ENCODE results near the gene RPS3A. TPM values are rescaled to one million over a fixed set of nuclear protein-coding genes. Genes with fewer than 3 reads are reported as not detected.

Gene RPS3A
- total RNA-seq, 1 donor from 2014 or later: 1,077 TPM

DNA sequence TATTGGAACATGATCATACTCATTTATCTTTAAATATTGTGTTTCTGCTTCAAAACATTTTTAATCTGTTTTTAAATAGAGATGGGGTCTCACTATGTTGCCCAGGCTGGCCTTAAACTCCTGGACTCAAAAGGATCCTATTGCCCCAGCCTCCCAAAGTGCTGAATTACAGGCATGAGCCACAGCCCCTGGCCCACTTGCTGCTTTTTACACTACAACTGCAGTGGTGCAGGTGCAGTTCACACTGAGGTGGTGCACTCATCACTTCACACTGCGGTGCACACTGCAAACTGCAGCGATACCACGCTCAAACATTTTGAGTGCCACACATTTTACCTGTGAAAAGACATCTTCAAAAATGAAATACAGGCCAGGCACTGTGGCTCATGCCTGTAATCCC, 10.8 kb downstream of the RPS3A start:
- H3K27me3 Mint-ChIP-seq (ENCODE audit: low read depth): no peaks in the 10 kb centered on the region
- no peaks in the 10 kb centered on the region for H3K9me3 Mint-ChIP-seq (ENCODE audit: low read depth)
- peaks cover 9% of the 10 kb centered on the region for H3K36me3 Mint-ChIP-seq (ENCODE audit: low read depth)
- TF ChIP-seq CTCF (IDR thresholded peaks at IDR 0.05): no peak
- H3K4me3 Mint-ChIP-seq (ENCODE audit: unreplicated experiment): no peak overlapping the region
- H3K4me1 Mint-ChIP-seq (ENCODE audit: low read depth): peaks cover 16% of the 10 kb centered on the region
- no peak for DNase-seq (ENCODE audit: low spot score)
- H3K27ac Mint-ChIP-seq (ENCODE audit: unreplicated experiment): no peak overlapping the region

GRCh38 chr4:151114338-151114737, 14.9 kb downstream of the RPS3A start:
- H3K4me3 Mint-ChIP-seq (ENCODE audit: unreplicated experiment): no peak overlapping the region
- no peak for DNase-seq (ENCODE audit: low spot score)
- H3K36me3 Mint-ChIP-seq (ENCODE audit: low read depth): no peaks in the 10 kb centered on the region
- H3K9me3 Mint-ChIP-seq (ENCODE audit: low read depth): no peaks in the 10 kb centered on the region
- no peak for TF ChIP-seq CTCF (IDR thresholded peaks at IDR 0.05)
- H3K27me3 Mint-ChIP-seq (ENCODE audit: low read depth): no peaks in the 10 kb centered on the region
- H3K4me1 Mint-ChIP-seq (ENCODE audit: low read depth): peaks cover 15% of the 10 kb centered on the region
- H3K27ac Mint-ChIP-seq (ENCODE audit: unreplicated experiment): peak overlapping the region; percentile 60

- Mint-ChIP-seq H3K4me1 (ENCODE audit: low read depth) (peaks cover 15% of the 10 kb centered on the region), H3K27me3 (ENCODE audit: low read depth) (no peaks in the 10 kb centered on the region), H3K9me3 (ENCODE audit: low read depth) (no peaks in the 10 kb centered on the region), H3K4me3 (ENCODE audit: unreplicated experiment) (no peak overlapping the region), H3K36me3 (ENCODE audit: low read depth) (peaks cover 3% of the 10 kb centered on the region), H3K27ac (ENCODE audit: unreplicated experiment) (peak overlapping the region; percentile 60)
- TF ChIP-seq CTCF (IDR thresholded peaks at IDR 0.05): no peak
- DNase-seq (ENCODE audit: low spot score): no peak
Measured at GRCh38 chr4:151114986-151115385, 15.6 kb downstream of the RPS3A start.

DNA sequence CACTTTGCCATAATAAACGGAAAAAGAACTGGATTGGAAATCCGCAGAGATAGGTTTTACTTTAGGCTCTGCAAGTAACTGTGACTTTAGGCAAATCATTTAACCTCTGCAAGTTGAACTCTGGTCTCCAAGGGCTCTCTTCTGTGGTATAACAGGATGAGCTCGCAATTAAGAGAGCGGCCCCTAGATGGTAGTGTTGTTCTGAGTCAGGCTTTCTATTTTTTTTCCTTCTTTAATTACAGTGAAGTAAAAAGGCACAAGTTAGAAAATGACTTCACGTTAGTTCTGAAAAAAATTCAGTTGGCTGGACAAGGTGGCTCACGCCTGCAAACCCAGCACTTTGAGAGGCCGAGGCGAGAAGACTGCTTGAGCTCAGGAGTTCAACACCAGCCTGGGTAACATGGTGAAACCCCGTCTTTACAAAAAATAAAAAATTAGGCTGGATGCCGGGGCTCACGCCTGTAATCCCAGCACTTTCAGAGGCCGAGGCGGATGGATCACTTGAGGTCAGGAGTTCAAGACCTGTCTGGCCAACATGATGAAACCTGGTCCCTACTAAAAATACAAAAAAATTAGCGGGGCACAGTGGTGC, 18.0 kb downstream of the RPS3A start:
- H3K4me1 Mint-ChIP-seq (ENCODE audit: low read depth): peaks cover 23% of the 10 kb centered on the region
- no peak for DNase-seq (ENCODE audit: low spot score)
- peaks cover 5% of the 10 kb centered on the region for H3K36me3 Mint-ChIP-seq (ENCODE audit: low read depth)
- peak; percentile 96 for TF ChIP-seq CTCF (IDR thresholded peaks at IDR 0.05)
- no peaks in the 10 kb centered on the region for H3K9me3 Mint-ChIP-seq (ENCODE audit: low read depth)
- no peak overlapping the region for H3K4me3 Mint-ChIP-seq (ENCODE audit: unreplicated experiment)
- no peak overlapping the region for H3K27ac Mint-ChIP-seq (ENCODE audit: unreplicated experiment)
- H3K27me3 Mint-ChIP-seq (ENCODE audit: low read depth): no peaks in the 10 kb centered on the region

DNA sequence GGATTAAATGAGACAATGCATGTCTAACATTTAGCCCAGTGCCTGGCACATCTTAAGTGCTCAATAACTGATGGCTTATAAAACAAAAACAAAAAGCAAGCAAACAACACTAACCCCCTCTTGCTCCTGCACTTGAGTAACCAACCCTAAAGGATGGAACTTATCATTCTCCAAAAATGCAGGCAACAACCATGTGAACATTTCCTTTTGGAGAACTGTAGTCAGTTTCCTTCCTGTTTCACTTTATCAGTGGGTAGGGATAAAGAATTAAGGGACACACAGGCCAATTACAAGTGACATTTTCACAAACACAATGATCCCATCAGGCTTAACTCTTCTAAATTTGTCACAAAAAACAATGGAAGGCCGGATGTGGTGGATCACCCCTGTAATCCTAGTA, 30.4 kb downstream of the RPS3A start:
- Mint-ChIP-seq H3K9me3 (ENCODE audit: low read depth) (no peaks in the 10 kb centered on the region), H3K4me1 (ENCODE audit: low read depth) (no peaks in the 10 kb centered on the region), H3K27me3 (ENCODE audit: low read depth) (no peaks in the 10 kb centered on the region), H3K27ac (ENCODE audit: unreplicated experiment) (no peak overlapping the region), H3K36me3 (ENCODE audit: low read depth) (peaks cover 25% of the 10 kb centered on the region), H3K4me3 (ENCODE audit: unreplicated experiment) (no peak overlapping the region)
- no peak for DNase-seq (ENCODE audit: low spot score)
- TF ChIP-seq CTCF (IDR thresholded peaks at IDR 0.05): no peak
